ENCODE measurements around the gene DVL1.
"Not testable (repeated sequence)": the region's sequence is repeated elsewhere in the genome, so short reads cannot be mapped to it uniquely, and the experiment has no call there.

The DVL1 gene

DNA sequence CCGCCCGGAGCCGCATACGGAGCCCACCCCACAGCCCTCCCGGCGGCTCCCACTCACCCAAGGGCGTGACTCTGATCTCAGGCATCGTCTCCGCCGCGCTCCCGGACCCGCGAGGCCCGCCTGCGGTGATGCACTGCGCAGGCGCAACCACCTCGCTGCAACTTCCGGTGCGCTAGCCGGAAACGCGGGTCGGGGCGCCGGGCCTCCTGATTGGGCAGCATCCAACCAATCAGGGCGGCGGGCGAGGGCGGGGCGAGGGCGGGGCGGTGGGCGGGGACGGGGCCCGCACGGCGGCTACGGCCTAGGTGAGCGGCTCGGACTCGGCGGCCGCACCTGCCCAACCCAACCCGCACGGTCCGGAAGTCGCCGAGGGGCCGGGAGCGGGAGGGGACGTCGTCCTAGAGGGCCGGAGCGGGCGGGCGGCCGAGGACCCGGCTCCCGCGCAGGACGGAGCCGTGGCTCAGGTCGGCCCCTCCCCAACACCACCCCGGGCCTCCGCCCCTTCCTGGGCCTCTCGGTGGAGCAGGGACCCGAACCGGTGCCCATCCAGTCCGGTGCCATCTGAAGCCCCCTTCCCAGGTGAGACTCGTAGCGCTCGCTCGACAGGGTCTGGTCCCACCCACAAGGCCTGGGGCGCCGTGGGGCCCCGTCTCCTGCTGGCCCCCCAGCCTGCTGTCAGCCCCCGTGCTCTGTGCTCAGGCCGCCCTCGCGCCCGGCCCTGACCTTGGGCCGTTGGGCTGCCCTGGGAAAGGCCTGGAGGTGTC, 24.5 kb downstream of the DVL1 start, which contains the start of the genes CPTP and INTS11:
Gene CPTP, plus strand, starts transcription at position 279 of the 764 bp plus-strand sequence. CDS start 2,109 bp downstream, outside the sequence.
Gene INTS11, minus strand, starts transcription at position 137 of the 764 bp plus-strand sequence. Its CDS starts 52 bp downstream, at position 85.
- DNase-seq = peak; percentile 17 to 96 (median 84)

DNA sequence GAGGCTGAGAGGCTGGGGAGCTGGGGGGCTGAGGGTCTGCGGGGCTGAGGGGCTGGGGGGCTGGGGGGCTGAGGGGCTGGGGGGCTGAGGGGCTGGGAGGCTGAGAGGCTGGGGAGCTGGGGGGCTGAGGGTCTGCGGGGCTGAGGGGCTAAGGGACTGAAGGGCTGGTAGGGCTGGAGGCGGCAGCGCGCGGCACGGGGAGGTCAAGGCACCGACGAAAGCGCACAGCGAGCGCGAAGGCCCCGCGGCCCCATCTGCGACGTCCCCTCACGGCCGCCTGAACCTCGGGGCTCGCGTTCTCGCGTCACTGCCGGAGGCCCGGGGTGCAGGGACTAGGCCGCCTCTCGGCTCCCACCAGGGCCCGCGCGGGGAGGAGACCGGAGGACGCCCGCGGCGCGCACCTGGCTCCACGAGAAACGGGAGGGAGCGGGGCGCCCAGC, 25.1 kb downstream of the DVL1 start:
- no peak for DNase-seq

DNA sequence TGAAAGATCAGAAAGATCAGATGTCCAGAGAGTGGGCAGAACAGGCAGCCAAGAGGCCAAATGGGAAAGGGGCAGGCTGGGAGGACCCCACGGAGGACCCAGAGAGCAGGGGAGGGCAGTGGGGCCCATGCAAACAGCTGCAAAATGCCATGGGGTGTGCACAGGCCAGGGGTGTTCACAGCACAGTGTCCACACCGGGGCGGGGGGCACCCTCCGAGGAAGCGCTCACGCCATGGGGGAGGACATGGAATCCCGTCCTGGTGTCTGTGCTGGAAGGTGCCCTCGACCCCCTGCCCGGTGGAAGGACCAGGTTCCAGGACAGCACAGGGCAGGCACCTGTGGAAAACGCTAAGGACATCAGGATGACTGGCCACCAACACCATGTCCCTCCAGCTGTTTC, 26.3 kb downstream of the DVL1 start:
- no peak for DNase-seq

DNA sequence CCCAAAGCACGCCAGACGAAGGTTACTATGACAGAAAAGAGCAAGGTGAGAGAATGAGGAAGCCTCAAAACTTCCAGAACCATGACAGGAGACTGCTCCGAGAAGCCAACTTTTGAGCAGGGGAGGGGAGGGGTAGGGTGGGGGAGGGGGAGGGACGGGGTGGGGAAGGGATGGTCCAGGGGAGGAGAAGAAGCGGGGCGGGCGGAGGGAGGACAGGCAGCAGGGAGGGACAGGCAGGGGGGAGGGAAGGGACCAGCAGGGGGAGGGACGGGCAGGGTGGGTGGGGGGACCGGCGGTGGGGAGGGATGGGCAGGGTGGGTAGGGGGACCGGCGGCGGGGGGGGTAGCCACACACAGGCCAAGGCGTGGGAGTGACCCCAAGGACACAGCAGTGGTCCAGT, 26.8 kb downstream of the DVL1 start:
- no peak for DNase-seq

DNA sequence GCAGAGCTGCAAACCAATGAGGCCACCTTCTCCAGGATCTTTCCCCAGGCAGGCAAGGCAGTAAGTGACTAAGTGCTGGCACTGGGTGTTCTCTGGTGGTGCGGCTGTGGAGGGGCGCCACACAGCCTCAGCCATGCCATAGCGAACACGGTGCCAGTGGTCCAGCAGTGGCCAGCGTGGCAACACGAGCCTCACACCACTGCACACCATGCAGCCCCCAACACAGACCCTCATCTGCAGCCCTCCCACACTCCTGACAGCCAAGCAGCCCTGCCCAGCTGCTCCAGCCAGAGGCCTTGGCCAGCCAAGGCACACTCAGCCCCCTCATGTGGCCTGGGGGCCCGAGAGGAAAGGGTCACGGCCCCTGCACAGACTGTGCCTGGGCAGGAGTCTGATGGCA, 27.7 kb downstream of the DVL1 start:
- DNase-seq = no peak

DNA sequence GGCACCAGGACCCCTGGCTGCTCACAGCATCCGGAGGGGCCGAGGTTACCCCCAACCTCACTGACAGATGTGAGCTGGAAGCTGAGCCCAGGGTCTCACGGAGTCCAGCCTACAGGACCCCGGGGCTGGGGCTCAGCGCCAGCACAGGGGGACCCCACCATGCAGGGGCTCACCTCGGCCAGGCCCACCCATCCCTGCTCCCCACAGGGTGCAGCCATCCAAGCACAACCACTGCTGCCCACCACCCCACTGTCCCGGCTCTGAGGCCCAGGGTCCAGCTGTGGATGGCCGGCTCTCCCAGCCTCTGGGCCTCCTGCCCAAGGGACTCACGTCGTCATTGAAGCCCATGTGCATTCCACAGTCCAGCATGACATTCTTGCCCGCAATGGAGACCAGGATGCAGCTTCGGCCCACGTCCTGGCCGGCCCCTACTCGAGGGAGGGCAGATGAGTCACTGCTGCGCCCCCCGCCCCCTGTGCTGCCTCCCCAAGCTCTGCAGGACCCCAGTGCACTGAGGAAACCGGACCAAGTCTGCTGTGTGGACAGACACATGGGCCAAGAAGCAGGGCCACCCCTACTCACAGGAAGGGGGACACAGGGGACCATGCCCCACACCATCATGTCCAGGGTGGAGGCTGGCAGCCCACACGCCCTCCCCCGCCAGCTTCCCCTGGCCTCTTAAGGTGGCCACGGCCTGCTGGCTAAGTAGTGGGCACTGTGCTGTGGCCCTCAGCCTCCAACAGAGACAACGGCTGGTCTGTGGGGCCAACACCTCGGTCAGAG, 28.4 kb downstream of the DVL1 start:
- no peak for DNase-seq

DNA sequence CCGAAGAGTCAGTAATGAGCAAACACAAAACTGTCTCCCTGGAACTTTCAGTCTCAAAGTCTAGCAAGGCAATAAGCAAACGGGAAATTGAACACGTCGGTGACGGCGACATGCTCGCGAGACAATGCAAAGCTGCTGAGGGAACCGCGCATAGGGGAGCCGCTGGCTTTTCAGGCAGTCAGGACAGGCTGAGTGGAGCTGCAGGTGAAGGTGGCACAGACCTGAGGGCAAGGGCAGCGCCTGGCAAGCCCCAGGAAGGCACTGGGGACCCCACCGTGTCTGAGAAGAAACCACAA, 29.6 kb downstream of the DVL1 start:
- DNase-seq = no peak

DNA sequence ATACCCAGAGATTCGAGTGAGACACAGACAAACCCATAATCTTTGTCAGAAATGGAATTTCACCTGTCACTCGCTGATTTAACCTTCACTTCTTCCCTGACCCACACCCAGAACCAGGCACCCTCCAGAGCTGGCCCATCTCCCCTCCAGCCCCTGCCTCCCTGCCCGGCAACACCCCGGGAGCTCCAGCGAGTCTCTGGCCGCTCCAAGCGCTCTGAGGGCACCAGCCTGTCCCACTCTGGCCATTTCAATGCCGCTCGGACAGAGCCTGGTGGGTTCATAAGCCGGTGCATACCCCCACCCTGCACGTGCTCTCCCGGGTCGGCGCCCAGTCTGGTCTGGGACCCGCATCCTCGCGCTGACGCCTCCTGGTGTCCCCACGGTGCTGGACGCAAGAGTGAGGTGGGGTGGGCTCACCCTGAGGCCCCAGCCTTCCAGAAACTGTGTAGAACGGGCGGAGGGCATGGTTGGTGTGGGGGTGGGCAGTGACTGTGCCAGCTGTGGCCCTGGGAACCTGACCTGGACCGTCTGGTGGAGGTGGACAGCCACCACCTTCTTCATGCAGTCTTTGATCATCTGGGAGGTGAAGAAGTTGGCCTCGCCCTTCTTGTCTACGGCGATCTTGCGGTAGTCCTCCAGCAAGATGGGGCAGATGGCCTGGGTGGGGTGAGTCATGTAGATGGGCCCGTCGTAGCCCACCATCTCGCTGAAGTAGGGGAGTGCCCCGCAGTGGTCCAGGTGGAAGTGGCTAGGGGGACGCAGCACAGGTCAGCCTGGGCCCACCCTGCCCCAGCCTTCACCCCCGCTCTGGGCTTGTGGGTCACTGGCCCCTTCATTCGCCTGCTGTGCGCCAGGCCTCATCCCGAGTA, 30.2 kb downstream of the DVL1 start:
- no peak for DNase-seq

DNA sequence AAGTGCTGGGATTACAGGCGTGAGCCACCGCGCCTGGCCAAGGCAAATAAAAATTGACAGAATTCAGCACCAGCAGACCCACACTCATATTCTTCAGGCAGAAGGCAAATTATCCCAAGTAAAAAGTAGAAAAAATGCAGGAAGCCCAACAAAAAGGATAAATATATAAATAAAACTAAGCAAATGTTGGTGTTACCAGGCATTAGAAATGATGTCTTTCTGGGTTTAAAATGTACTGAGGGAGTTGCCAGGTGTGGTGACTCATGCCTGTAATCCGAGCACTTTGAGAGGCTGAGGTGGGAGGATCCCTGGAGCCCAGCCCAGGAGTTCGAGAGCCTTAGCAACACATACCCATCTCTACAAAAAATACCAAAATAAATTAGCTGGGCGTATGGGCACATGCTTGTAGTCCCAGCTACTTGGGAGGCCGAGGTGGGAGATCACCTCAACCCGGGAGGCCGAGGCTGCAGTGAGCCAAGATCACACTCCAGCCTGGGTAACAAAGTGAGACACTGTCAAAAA, 31.0 kb downstream of the DVL1 start:
- DNase-seq = peak in 3 of 14 donors; percentile 7 to 52 (median 38)

DNA sequence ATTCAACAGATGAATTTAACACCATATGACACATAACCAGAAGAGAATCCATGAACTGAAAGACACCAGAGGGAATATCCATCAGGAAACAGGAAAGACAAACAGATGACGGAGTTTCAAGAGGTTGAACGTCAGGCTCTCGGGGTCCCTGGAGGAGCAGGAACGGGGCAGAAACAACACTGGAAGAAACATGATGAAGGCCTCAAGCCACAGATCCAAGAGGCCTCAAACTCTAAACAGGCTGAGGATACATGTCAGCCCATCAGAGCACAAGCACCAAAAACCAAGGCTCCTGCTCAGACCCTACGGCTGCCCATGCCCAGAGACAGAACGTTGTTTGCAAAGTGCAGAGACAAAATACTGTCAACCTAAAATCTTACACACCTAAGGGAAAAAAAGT, 31.8 kb downstream of the DVL1 start:
- DNase-seq = no peak

DNA sequence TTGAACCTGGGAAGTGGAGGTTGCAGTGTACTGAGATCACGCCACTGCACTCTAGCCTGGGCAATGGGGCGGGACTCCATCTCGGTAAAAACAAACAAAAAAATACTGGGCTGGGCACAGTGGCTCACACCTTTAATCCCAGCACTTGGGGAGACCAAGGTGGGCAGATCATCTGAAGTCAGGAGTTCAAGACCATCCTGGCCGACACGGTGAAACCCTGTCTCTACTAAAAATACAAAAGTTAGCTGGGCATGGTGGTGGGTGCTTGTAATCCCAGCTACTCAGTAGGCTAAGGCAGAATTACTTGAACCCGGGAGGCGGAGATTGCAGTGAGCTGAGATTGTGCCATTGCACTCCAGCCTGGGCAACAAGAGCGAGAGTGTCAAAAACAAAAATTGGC, 33.0 kb downstream of the DVL1 start:
- not testable (repeated sequence) for DNase-seq

DNA sequence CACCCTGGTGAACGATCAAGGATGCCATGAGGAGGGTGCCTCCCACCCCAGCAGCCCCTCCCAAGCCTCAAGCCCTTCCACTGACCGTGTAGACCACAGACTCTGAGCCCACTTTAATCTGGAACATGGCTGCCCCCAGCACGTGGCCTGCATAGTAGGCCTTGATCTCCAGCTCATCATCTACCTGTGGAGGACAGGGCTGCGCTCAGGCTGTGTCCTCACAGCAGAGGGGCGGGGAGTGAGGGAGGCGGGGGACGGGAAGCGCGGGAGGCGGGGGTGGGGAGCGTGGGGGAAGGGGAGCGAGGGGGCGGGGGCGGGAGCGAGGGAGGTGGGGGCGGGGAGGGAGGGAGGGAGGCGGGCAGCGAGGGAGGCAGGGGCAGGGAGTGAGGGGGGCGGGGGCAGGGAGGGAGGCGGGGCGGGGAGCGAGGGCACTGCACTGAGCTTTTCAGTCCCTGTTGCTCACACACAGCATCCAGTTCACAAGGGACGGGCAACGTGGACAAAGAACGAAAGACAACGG, 33.7 kb downstream of the DVL1 start:
- no peak for DNase-seq

DNA sequence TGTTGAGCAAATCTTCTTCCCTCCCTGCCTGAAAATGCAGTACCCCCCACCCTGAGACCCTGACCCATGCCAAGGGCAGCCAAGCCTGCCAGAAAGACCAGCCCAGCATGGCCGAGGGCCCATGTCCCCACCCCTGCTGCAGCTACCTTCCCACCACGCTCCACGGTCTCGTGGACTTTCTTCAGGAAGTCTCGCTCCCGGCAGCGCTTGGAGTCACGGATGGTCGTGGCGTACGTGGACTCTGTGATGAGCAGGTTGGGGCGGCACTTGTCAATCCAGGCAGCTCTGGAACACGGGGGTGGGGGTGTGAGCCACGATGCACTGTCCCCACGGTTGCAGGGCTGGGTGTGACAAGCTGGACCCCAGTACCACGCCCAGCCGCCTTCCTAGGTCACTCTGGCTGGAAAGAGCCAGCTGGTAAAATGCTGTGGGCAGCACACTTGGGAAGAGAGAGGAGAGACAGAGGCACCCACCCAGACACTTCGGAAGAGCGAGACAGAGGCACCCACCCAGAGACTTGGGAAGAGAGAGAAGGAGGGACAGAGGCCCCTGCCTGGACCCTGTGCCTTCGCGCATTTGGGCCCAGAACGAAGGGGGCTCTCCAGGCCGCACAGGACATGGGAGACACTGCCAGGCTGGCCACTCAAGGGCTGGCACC, 34.4 kb downstream of the DVL1 start:
- DNase-seq = no peak

DNA sequence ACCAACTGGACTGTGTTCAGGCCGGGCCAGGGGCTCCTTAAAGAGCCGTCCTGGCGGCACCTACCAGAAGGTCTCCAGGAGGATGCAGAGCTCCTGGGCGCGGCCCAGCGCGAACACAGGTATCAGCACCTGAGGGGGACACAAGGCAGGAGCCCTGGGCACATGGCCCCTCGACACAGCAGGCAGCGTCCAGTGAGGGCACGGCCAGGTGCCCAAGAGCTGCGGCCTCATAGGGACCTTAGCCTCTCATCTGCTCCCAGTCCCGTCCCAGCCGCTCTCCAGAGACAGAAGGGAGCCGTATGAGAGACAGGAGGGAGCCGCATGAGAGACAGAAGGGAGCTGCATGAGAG, 35.0 kb downstream of the DVL1 start:
- DNase-seq = no peak

DNA sequence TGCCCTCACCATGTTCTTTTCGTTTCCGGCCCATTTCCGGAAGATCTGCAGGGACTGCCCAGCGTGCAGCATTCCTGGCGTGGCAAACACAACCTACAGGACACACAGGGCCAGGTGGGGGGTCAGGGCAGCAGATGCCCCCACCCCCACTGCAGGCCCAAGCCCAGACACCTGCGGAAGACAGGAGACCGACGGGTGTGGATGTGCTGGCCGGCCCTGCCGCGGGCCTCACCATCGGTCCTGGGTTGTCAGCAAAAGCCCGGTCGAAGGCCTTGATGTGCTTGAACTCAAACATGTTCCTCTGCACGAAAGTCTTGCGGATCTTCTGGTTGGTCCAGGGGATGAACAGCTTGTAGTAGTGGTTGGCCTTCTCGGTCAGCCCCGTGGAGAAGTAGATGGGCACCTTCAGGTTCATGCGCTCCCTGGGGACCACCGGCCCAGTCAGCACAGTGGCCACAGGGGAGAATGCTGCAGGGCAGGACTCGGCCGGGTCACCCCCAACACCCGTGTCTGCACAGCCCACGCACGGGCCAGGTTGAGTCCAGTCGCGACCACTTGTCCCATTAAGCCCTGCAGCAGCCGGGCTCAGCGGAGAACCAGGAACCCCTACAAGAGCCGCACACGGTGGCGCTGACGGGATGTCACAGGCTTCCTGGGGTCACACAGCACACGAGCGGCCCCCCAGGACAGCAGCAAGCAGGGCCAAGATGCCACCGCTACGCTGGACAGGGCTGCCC, 35.5 kb downstream of the DVL1 start:
- DNase-seq = no peak

DNA sequence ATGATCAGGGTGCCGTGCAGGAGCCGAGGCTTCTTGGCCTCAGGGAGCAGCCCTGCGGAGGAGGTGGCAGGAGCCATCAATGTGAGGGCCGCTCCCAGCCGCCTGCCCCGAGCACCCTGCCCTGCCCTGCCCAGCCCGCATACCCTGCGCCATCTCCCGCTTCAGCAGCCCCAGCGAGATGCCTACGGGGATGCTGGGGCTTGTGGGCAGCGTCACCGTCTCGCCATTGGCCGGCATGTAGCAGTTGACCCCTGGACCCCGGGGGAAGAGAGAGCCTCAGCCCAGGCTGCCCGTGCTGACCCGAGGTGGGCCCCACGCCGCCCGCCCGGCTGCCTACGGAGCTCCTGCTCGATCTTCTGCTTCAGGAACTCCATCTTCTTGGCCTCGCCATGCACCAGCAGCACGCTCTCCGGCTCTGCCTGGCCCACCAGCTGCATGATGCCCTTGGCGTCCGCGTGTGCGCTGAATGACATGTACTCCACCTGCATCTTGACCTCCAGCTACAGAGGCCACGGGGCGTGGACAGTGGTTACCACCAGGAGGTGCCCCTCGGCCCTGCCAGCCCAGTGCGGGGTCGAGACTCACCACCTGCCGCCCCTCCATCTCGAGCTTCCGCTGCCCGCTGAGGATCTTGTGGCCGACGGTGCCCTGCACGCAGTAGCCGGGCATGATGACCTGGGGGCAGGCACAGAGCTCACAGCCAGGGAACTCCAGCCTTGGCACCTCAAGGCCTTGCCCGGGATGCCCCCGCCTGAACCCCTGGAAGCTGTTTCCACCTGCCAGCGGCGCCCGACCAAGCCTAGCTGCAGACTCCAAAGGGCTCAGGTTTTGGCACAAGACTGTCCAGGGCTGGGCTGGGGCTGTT, 36.5 kb downstream of the DVL1 start:
- DNase-seq = no peak

DNA sequence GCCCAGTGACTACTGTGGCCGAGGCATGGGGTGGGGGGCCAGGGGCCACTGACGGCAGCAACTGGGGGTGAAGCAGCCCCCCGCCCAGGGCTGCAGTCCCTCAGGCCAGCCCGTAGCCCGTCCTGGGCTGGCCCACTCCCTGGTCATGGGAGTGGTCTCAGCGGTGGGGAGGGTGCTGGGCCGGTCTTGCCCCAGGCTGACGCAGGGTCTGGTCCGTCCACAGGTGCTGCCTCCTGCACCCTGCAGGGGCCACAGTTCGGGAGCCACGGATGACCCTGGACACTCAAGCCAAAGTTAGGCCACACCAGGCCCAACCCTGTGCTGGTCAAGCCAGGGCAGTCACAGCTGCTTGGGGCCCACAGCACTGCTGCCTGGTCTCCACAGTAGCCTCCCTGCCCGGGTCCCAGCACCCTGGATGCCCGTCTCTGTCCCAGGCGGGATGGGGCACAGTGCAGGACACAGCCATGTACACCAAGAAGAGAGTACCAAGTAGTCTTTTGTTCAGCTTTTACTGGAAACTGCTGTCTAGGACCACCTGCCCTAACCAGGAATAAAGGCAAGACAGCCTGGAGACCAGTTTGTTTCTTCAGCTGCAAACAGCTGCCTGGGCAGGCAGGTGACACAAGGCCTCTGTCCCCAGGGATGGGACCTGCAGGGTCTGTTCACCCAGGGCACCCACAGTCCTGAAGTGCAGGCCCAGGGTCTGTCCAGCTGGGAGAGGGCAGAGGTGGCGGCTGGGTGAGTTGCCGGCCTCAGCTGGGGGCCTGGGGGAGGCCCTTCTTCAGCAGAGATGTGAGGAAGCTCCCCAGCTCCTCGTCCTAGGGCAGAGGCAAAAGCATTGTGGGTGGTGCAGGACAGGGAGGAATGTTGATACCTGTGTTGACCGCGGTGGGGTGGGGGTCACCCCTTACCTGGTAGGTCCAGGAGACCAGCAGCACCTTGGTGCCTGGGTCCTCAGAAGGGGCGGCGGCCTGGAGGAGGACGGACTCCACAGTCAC, 37.8 kb downstream of the DVL1 start:
- no peak for DNase-seq

DNA sequence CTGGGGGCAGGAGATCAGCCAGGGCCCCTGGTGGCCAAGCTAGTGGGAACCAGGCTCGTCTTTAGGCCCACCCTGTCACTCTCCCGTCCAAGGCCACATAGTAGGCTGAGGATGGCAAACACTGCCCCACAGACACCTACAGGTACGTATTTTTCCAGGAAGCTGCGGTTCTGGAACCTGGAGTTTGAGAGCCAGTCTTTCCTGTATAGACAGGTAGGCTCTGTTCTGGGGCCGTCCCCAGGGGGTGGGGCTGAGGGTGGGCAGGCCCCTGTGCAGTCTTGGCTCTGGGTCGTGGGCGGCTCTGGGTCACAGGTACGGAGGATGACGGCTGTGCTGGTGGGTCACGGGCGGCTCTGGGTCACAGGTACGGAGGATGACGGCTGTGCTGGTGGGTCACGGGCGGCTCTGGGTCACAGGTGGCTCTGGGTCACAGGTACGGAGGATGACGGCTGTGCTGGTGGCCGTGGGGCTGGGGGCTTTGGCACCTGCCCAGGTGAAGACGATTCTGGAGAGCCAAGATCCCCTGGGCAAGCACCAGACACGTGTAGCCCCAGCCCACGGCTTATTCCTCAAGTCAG, 38.7 kb downstream of the DVL1 start:
- DNase-seq = no peak

DNA sequence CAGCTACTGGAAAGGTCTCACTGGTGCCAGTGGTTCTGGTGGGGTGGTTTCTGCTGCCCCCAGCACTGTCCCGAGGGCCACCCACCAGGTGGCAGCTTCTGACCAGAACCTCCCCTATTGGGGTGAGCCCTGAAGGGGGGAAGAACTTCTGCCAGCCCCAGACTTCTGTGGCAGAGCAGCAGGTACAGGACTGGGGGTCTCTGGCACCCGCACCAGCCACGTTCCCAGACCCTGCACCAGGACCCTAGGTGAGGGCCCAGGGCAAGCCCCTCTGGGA, 39.2 kb downstream of the DVL1 start:
- no peak for DNase-seq

Data from C1 segment of cervical spinal cord (tissue), 14 donors.